Lower leg skin (tissue), 3 donors: ENCODE measurements around the gene DISP3.

Experiments
- POLR2A ChIP-seq, 2 donors: fragments of 450-650 bp; IDR thresholded peaks; one replicate each; pipeline ENCODE4 v1.6.1; 2016 to 2017; ENCODE audit warnings: antibody characterized with exemption in 2 of 2, mild to moderate bottlenecking in 1 of 2, moderate library complexity in 1 of 2
- TF ChIP-seq, protein P1 (sequence below), 3 donors: fragments of 450-650 bp; IDR thresholded peaks; one replicate each; pipeline ENCODE4 v1.5.1; 2016; ENCODE audit warnings: antibody characterized with exemption in 3 of 3, mild to moderate bottlenecking in 3 of 3, moderate library complexity in 2 of 3

DNA sequence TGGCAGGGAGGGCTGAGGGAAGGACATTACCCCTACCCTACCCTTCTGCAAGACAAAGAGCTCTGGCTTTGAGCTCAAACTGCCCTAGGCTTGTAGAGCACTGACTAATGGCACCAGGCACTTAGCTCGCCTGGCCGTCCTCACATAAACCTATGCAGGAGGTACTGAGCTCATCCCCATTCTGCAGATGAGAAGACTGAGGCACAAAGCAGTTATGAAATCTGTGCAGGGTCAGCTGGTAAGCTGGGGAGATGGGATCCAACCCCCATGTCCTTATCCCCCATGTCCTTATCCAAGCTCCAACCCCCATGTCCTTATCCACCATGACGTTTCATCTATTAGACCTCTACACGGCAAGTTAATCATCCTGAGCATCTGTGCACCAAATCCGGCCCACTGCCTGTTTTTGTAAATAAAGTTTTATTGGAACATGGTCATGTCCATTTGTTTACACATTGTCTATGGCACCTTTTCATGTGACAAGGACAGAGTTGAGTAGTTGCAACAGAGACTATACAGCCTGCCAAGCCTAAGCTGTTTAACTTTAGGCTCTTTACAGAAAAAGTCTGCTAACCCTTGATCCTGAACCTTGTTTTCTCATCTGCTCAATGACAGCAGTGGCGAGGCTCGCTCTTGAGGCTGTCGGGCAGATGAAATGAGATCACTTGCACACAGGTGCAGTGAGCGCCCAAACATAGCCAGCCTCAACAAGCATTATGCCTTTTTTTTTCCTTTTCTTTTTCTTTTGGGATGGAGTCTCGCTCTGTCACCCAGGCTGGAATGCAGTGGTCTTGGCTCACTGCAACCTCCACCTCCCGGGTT lies 88.5 kb downstream of the DISP3 start:
- TF ChIP-seq, protein P1, sequence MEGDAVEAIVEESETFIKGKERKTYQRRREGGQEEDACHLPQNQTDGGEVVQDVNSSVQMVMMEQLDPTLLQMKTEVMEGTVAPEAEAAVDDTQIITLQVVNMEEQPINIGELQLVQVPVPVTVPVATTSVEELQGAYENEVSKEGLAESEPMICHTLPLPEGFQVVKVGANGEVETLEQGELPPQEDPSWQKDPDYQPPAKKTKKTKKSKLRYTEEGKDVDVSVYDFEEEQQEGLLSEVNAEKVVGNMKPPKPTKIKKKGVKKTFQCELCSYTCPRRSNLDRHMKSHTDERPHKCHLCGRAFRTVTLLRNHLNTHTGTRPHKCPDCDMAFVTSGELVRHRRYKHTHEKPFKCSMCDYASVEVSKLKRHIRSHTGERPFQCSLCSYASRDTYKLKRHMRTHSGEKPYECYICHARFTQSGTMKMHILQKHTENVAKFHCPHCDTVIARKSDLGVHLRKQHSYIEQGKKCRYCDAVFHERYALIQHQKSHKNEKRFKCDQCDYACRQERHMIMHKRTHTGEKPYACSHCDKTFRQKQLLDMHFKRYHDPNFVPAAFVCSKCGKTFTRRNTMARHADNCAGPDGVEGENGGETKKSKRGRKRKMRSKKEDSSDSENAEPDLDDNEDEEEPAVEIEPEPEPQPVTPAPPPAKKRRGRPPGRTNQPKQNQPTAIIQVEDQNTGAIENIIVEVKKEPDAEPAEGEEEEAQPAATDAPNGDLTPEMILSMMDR (IDR thresholded peaks at IDR 0.05), result no peak
- no peak for TF ChIP-seq POLR2A (IDR thresholded peaks at IDR 0.05)
